Stimulated activated CD4-positive, alpha-beta T cell treated with anti-CD3 and anti-CD28 coated beads, Interleukin-2, amount 100 ng/mL, for 24 hours (primary cell): Measurements from ENCODE around the gene USP43.
"Not testable (repeated sequence)": the region's sequence is repeated elsewhere in the genome, so short reads cannot be mapped to it uniquely, and the experiment has no call there.

ENCODE experiments used
- DNase-seq, 2 donors: peaks; one replicate each; pipeline ENCODE4 v3.0.0-alpha.2; 2020

USP43 gene

GRCh38 chr17:9644910-9645751 lies at the start of gene USP43:
Gene USP43 (plus strand): TSS chr17:9645517. CDS start chr17:9645633, 116 bp downstream.
- peak; percentile 20 to 36 for DNase-seq

DNA sequence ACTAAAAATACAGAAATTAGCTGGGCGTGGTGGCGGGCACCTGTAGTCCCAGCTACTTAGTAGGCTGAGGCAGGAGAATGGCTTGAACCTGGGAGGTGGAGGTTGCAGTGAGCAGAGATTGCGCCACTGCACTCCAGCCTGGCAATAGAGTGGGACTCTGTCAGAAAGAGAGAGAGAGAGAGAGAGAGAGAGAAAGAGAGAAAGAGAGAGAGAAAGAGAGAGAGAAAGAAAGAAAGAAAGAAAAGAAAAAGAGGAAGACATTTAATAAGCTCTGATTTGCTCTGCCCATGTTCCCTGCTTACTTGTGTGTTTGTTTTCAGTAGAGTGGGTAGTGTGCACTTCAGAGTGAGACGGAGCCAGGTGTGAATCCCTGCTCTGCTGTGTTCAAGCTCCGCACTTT lies 47.7 kb upstream of the USP43 start:
- DNase-seq: not testable (repeated sequence)

- no peak for DNase-seq
Measured at GRCh38 chr17:9598661-9599060, 46.7 kb upstream of the USP43 start.

- DNase-seq: not testable (repeated sequence)
Measured at GRCh38 chr17:9604583-9604982, 40.7 kb upstream of the USP43 start.

GRCh38 chr17:9606453-9606852 lies 38.9 kb upstream of the USP43 start:
- no peak for DNase-seq

DNA sequence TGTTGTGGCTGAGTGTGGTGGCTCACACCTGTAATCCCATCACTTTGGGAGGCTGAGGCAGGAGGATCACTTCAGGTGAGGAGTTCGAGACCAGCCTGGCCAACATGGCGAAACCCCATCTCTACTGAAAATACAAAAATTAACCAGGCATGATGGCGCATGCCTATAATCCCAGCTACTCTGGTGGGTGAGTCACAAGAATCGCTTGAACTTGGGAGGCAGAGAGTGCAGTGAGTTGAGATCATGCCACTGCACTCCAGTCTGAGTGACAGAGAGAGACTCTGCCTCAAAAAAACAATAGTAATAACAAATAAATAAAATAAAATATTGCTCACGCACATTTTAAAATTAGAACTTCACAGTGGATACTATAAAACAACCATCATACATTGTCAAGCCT lies 38.3 kb upstream of the USP43 start:
- DNase-seq: not testable (repeated sequence)

DNA sequence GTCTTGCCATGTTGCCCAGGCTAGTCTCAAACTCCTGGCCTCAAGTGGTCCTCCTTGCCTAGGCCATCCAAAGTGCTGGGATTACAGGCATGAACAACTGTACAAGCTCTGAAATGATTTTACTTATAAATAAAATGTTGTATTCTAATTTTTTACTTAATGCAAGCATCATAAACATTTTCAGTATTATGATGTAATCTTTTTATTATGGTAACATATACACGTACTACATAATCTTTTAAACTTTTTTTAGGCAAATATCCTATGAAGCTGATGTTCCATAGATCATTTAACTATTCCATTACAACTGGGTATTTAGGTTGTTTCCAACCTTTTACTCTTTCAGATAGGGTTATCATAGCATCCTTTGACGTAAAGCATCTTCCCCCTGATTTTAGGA lies 33.8 kb upstream of the USP43 start:
- no peak for DNase-seq

DNA sequence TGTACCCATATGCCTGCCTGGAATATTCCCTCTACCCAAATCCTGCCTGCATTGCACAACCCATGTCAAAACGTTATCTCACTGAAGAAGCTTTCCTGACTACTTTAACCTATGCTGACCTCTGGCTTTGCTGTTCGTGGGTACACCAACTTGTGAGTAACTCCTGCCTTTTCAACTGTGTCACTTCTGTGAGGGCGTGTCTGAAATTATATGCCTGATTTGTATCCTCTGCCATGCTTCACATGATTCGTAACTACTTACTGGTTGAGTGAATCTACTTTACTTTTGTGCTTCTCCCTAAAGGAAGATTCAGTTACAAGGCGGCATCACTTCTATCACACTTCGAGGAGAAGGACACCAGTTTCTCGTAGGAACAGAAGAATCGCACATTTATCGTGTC lies 33.3 kb upstream of the USP43 start:
- no peak for DNase-seq

- no peak for DNase-seq
Measured at GRCh38 chr17:9615486-9615885, 29.8 kb upstream of the USP43 start.

DNA sequence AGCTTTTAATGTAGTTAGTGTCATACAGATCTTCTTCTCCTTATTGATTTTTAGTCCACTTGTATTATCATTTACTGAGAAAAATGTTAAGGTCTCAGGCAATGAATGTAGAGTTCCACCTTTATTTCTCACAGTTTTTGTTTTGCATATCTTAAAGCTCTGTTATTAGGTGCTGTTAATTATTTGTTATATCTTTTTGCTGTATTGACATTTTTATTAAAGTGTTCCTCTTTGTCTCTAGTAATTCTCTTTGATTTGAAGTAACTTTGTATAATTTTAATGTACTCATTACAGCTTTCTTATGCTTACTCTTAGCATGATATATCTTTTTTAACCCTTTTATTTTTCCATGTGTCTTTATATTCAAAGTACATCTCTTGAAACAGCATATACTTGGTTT lies 22.4 kb upstream of the USP43 start:
- DNase-seq: no peak

DNA sequence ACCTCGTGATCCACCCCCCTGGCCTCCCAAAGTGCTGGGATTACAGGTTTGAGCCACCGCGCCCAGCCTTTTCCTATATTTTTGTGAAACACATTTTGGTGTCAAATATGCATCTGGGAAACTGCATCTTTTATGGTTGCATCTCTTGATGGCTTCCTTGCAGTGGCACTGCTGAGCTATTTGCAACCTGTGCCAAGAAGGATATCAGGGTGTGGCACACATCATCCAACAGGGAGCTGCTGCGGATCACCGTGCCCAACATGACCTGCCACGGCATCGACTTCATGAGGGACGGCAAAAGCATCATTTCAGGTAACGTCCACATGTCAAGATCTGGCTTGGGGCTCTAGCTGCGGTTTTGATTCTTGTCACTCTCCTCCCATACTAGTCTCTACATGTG lies 16.8 kb upstream of the USP43 start:
- DNase-seq: no peak

- no peak for DNase-seq
Measured at GRCh38 chr17:9632741-9633140, 12.6 kb upstream of the USP43 start.

GRCh38 chr17:9635340-9635739 lies 10.0 kb upstream of the USP43 start:
- no peak for DNase-seq

- DNase-seq: no peak
Measured at GRCh38 chr17:9636501-9636900, 8.8 kb upstream of the USP43 start.

DNA sequence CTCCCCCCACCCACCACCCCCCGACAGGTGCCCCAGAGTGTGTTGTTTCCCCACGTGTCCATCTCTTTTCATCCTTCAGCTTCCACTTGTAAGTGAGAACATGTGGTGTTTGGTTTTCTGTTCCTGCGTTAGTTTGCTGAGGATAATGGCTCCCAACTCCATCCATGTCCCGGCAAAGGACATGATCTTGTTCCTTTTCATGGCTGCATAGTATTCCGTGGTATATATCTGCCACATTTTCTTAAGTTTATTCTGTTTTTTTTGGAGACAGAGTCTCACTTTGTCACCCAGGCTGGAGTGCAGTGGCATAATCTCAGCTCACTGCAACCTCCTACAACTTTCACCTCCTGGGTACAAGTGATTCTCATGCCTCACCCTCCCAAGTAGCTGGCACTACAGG lies 4.9 kb upstream of the USP43 start:
- DNase-seq: not testable (repeated sequence)

- DNase-seq: no peak
Measured at GRCh38 chr17:9643611-9644010, 1.7 kb upstream of the USP43 start.

GRCh38 chr17:9645851-9646545 lies 681 bp downstream of the USP43 start:
- DNase-seq: peak in 1 of 2 donors; percentile 43

DNA sequence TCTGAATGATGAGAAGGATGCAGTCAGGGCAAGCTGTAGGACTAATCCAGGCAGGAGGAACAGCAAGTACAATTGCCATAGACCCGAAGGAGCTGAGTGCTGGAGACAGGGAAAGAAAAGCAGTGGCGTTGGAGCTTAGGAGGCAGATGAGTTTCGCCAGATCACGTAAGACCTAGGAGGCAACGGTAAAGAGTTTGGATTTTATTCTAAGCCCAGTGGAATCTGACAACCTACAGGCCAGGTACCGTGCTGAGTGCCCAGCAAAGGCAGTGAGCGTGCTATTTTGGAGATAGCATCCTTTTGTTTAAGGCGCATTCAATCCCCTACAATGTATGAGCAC lies 1.2 kb downstream of the USP43 start:
- DNase-seq: no peak

- no peak for DNase-seq
Measured at GRCh38 chr17:9647014-9647413, 1.7 kb downstream of the USP43 start.

- no peak for DNase-seq
Measured at GRCh38 chr17:9648521-9649110, 3.3 kb downstream of the USP43 start.

DNA sequence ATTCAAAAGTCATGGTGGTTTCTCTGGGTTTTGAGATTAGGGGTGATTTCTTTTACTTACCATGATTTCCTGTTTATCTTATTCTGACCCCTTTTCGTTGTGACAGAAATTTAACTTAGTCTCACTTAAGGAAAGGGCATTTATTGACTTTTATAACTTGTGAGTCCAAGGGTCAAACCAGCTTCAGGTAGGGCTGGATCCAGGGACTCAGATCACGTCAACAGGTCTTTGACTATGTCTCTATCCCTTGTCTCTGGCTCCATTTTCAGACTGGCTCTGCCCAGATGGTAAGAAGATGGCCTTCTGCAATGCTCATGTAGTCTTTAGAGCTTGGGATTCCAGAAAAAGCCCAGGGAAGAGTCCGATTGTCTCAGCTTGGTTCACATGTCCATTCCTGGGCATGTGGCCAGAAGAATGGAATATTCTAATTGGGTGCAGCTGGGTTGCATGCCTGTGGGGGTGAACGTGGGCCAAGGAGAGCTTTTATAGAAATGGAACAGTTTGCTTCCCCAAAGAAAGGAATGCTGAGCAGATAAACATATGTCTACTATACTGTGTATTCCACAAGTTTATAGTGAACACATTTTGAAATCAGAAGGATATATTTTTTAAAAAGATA lies 13.4 kb downstream of the USP43 start:
- no peak for DNase-seq

DNA sequence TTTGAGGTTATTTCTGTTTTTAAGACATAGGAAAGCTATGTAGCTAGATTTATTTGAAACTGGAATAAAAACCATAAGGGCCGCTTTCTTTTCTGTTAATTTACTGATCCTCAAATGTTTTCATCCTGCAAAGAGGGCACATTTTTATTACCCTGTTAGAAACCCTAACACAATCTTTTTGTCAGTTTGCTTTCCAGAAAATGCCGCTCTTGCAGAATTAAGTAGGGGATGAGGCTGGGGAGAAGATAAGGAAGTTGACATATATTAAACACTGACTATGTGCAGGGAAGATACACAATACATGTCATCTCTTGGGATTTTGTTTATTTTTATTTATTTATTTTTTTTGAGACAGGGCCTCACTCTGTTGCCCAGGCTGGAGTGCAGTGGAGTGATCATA lies 15.7 kb downstream of the USP43 start:
- DNase-seq: no peak

DNA sequence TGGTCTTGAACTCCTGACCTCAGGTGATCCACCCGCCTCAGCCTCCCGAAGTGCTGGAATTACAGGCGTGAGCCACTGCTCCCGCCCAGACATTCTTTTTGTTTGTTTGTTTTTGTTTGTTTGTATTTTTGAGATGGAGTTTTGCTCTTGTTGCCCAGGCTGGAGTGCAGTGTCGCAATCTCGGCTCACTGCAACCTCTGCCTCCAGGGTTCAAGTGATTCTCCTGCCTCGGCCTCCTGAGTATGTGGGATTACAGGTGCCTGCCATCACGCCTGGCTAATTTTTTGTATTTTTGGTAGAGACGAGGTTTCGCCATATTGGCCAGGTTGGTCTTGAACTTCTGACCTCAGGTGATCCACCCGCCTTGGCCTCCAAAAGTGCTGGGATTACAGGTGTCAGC lies 18.2 kb downstream of the USP43 start:
- not testable (repeated sequence) for DNase-seq
